Type B pancreatic cell (in vitro differentiated cells): ENCODE data around the gene MAPKBP1. TPM values are rescaled to one million over a fixed set of nuclear protein-coding genes. Genes with fewer than 3 reads are reported as not detected.
"Not testable (repeated sequence)": the region's sequence is repeated elsewhere in the genome, so short reads cannot be mapped to it uniquely, and the experiment has no call there.

Source experiments
- DNase-seq: peaks from one replicate; pipeline ENCODE4 v3.0.0; 2021; ENCODE audit warnings: mixed read lengths; ENCODE audit not compliant: unreplicated experiment; ENCODE audit errors: extremely low spot score
- H3K27ac Mint-ChIP-seq: 2 replicates; pipeline ENCODE4 v1.8.0; 2021; ENCODE audit warnings: mild to moderate bottlenecking, mixed read lengths
- H3K27me3 Mint-ChIP-seq: 2 replicates; pipeline ENCODE4 v1.8.0; 2021; ENCODE audit warnings: mixed read lengths
- H3K36me3 Mint-ChIP-seq: 2 replicates; pipeline ENCODE4 v1.8.0; 2021; ENCODE audit warnings: mixed read lengths
- H3K4me1 Mint-ChIP-seq: one replicate; pipeline ENCODE4 v1.8.0; 2021; ENCODE audit warnings: mixed read lengths; ENCODE audit not compliant: unreplicated experiment
- H3K4me3 Mint-ChIP-seq: 2 replicates; pipeline ENCODE4 v1.8.0; 2021; ENCODE audit warnings: mild to moderate bottlenecking, mixed read lengths
- H3K9me3 Mint-ChIP-seq: 2 replicates; pipeline ENCODE4 v1.8.0; 2021; ENCODE audit warnings: mixed read lengths
- total RNA-seq: library from RNA; stranded (reverse); gene quantifications from 2 replicates; pipeline ENCODE4 v1.2.1, GENCODE V29; 2021; ENCODE audit warnings: low replicate concordance
- TF ChIP-seq, protein P1 (sequence below): fragments of 200-600 bp; sonication (generic); conservative IDR thresholded peaks from 2 replicates; pipeline ENCODE4 v1.5.0; 2021; ENCODE audit warnings: antibody characterized with exemption, mild to moderate bottlenecking

Gene MAPKBP1
- total RNA-seq, 1 donor from 2014 or later = 34.8 TPM

DNA sequence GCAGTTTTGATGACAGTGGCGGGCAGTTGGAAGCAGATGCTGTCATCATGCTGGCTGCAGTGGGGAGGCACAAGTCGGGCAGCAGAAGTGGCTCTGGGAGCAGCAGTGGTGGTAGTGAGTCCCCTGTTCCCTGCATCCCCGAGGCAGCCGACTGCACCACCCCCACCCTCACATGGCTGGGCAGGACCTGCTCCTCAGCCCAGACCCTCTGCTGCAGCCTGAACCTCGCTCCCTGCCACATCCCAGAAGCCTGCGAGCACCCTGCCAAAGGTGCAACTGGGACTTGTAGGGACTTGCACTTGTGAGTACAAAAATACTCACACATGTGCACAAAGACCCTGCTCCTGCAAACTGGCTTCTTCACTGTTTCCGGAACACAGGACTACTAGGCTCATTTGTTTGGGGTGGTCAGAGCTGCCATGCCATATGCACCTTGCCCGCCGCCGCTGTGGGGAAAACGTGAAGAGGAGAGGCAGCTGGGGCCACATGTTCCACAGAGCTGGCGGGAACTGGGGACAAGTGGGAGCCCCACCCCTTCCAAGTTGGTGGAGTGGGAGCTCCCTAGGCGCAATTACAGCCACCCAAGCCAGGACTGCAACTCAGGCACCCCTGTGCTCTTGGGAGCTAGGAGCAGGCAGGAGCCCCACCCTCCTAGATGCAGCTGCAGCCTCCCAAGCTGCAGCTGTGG is 55.8 kb downstream of the MAPKBP1 start:
- no peak for DNase-seq
- Mint-ChIP-seq H3K4me3 (no peak overlapping the region), H3K27ac (peak overlapping the region; percentile 87), H3K4me1 (peaks cover 21% of the 10 kb centered on the region), H3K27me3 (no peaks in the 10 kb centered on the region), H3K9me3 (no peaks in the 10 kb centered on the region), H3K36me3 (peaks cover 8% of the 10 kb centered on the region)
- TF ChIP-seq, protein P1, sequence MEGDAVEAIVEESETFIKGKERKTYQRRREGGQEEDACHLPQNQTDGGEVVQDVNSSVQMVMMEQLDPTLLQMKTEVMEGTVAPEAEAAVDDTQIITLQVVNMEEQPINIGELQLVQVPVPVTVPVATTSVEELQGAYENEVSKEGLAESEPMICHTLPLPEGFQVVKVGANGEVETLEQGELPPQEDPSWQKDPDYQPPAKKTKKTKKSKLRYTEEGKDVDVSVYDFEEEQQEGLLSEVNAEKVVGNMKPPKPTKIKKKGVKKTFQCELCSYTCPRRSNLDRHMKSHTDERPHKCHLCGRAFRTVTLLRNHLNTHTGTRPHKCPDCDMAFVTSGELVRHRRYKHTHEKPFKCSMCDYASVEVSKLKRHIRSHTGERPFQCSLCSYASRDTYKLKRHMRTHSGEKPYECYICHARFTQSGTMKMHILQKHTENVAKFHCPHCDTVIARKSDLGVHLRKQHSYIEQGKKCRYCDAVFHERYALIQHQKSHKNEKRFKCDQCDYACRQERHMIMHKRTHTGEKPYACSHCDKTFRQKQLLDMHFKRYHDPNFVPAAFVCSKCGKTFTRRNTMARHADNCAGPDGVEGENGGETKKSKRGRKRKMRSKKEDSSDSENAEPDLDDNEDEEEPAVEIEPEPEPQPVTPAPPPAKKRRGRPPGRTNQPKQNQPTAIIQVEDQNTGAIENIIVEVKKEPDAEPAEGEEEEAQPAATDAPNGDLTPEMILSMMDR = no peak

DNA sequence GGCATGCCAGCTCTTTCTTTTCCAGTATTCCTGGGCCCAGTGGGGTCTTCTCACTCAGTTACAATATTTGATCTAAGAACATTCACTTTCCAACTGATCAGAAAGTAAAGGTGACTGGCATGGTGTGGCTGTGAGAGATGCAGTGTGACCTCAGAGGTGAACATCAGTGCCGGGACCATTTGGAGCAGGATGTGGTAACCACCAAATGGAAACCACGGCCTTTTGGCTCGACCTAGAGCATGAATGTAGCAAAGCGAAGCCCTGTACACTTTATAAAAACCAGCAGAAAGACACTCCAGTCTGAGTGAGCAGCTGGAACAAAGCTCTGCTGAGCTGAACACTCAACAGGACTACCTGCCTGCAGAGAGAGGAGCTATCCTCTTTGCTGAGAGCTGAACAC is 57.0 kb downstream of the MAPKBP1 start:
- H3K36me3 Mint-ChIP-seq, DNase-seq, H3K27me3 Mint-ChIP-seq, H3K9me3 Mint-ChIP-seq, H3K4me3 Mint-ChIP-seq, H3K27ac Mint-ChIP-seq: not testable (repeated sequence)
- peaks cover 21% of the 10 kb centered on the region for H3K4me1 Mint-ChIP-seq

DNA sequence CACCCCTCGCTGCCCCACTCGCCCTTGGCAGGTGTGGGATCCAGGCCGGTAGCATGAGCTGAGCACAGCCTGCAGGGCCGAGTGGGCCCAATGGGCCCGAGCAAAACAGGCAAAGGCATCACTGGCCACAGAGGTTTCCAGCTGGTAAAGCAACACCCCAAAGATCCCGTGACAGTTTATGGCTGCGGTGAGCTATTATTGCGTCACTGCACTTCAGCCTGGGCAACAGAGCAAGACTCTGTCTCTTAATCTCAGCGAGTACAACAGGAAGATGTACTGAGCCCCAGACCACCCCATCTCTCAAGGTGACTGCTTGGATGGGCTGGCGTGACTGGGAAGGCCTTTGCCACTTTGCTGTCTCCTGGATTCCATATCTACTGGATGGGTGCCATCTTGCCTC is 57.9 kb downstream of the MAPKBP1 start:
- Mint-ChIP-seq H3K9me3 (no peaks in the 10 kb centered on the region), H3K27ac (peak overlapping the region; percentile 98), H3K36me3 (peaks cover 10% of the 10 kb centered on the region), H3K4me1 (peaks cover 21% of the 10 kb centered on the region), H3K4me3 (peak overlapping the region; percentile 77), H3K27me3 (no peaks in the 10 kb centered on the region)
- no peak for DNase-seq
- TF ChIP-seq, protein P1 = no peak

DNA sequence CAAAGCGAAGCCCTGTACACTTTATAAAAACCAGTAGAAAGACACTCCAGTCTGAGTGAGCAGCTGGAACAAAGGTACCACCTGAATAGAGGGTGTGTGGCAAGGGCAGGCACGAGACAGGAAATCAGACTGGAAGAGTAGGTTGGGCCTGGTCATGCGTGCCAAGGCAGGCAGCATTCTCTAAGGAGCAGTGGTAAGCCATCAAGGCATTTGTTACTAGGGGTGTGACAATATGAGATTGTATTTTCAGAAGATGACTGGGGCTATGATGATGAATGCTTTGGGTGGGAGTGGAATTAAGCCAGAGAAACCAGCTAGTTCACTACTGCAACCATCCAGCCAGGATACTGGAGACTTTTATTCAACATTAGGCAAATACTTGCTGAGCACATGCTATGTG is 58.6 kb downstream of the MAPKBP1 start:
- Mint-ChIP-seq H3K27ac (peak overlapping the region; percentile 98), H3K4me3 (peak overlapping the region; percentile 77), H3K36me3 (peaks cover 12% of the 10 kb centered on the region), H3K9me3 (no peaks in the 10 kb centered on the region), H3K4me1 (peaks cover 21% of the 10 kb centered on the region), H3K27me3 (no peaks in the 10 kb centered on the region)
- TF ChIP-seq, protein P1 = no peak
- DNase-seq = no peak

DNA sequence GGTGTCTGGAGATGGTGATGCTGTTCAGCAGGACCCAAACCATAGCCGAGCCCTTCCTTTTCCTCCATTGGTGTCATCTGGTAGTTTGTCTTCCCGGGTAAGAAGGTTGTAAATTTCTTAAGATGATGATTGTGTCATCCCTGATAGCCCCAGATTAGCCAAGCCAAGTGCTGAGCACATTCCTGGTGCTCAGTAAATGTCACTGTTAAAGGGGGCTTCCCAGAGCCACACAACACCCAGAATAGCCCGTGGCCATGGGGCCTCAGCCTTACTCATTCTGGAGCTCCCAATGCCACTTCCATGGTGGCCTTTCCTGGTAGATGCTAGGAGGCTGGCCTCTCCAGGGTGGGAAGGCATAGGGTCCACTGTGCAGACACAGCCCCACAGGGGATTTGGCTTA is 59.8 kb downstream of the MAPKBP1 start:
- TF ChIP-seq, protein P1 = no peak
- Mint-ChIP-seq H3K4me3 (no peak overlapping the region), H3K27me3 (no peaks in the 10 kb centered on the region), H3K4me1 (peaks cover 15% of the 10 kb centered on the region), H3K36me3 (peaks cover 12% of the 10 kb centered on the region), H3K27ac (peak overlapping the region; percentile 50), H3K9me3 (no peaks in the 10 kb centered on the region)
- no peak for DNase-seq

DNA sequence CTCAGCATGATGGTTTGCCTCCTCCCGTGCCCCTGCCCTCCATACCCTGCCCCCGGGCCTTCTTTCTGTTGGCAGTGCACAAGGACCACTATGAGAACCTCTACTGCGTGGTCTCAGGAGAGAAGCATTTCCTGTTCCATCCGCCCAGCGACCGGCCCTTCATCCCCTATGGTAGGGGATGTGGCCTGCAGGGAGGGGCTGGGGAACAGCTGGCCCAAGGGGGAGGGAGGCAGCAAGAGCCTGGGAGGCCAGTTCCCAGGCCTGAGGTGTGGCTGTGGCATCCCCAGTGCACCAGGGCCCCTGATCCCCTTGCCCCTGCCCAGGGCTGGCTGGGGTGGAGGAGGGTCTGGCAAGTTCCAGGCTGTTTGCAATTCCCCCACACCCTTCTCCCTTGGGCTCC is 61.8 kb downstream of the MAPKBP1 start:
- peaks cover 15% of the 10 kb centered on the region for H3K4me1 Mint-ChIP-seq
- no peaks in the 10 kb centered on the region for H3K9me3 Mint-ChIP-seq
- TF ChIP-seq, protein P1 = no peak
- H3K36me3 Mint-ChIP-seq = peaks cover 12% of the 10 kb centered on the region
- no peak for DNase-seq
- H3K4me3 Mint-ChIP-seq = no peak overlapping the region
- H3K27ac Mint-ChIP-seq = no peak overlapping the region
- no peaks in the 10 kb centered on the region for H3K27me3 Mint-ChIP-seq
